OCI-LY1 (cell line): ENCODE data around the gene NOTUM.

Source experiments
- H2AFZ ChIP-seq: fragments of 200-600 bp; sonication (generic), shearing (Covaris generic); 2 replicates; pipeline ENCODE4 v1.6.0; 2014; ENCODE audit warnings: antibody characterized with exemption, mild to moderate bottlenecking, low read length
- H3F3A ChIP-seq: fragments of 200-600 bp; sonication (generic), shearing (Covaris generic); 2 replicates; pipeline ENCODE4 v1.6.0; 2014; ENCODE audit warnings: mild to moderate bottlenecking, antibody characterized with exemption, low read length, moderate library complexity; ENCODE audit not compliant: insufficient read depth
- H3K27ac ChIP-seq: fragments of 200-600 bp; sonication (generic); 2 replicates; pipeline ENCODE4 v1.5.1; 2014; ENCODE audit warnings: low read length, mixed run types, mild to moderate bottlenecking, low read depth; ENCODE audit not compliant: poor library complexity, severe bottlenecking
- H3K27me3 ChIP-seq: fragments of 200-600 bp; sonication (generic); 2 replicates; pipeline ENCODE4 v1.6.0; 2014; ENCODE audit warnings: antibody characterized with exemption, mild to moderate bottlenecking, low read length, moderate library complexity; ENCODE audit not compliant: insufficient read depth
- H3K36me3 ChIP-seq: fragments of 200-600 bp; sonication (generic); 2 replicates; pipeline ENCODE4 v1.6.1; 2014; ENCODE audit warnings: mild to moderate bottlenecking, antibody characterized with exemption, low read length, moderate library complexity, mixed read lengths; ENCODE audit not compliant: insufficient read depth
- H3K4me1 ChIP-seq: fragments of 200-600 bp; sonication (generic); 2 replicates; pipeline ENCODE4 v1.5.1; 2014; ENCODE audit warnings: mild to moderate bottlenecking, low read length, moderate library complexity; ENCODE audit not compliant: insufficient read depth, severe bottlenecking
- H3K4me2 ChIP-seq: fragments of 200-600 bp; sonication (generic), shearing (Covaris generic); 2 replicates; pipeline ENCODE4 v1.6.1; 2014; ENCODE audit warnings: low read length
- H3K4me3 ChIP-seq: fragments of 200-600 bp; sonication (generic); 2 replicates; pipeline ENCODE4 v1.5.1; 2014; ENCODE audit warnings: low read length, low read depth, mild to moderate bottlenecking, mixed read lengths; ENCODE audit not compliant: poor library complexity, severe bottlenecking
- H3K79me2 ChIP-seq: fragments of 200-600 bp; shearing (Covaris generic); 2 replicates; pipeline ENCODE4 v1.6.1; 2016; ENCODE audit warnings: mixed run types, low read length, mixed read lengths; ENCODE audit not compliant: insufficient read depth
- H3K9ac ChIP-seq: fragments of 200-600 bp; sonication (generic), shearing (Covaris generic); 2 replicates; pipeline ENCODE4 v1.6.1; 2014; ENCODE audit warnings: mild to moderate bottlenecking, low read length, mixed read lengths
- H3K9me2 ChIP-seq: fragments of 200-600 bp; sonication (generic), shearing (Covaris generic); 2 replicates; pipeline ENCODE4 v1.6.1; 2014; ENCODE audit warnings: low read depth, mild to moderate bottlenecking, low read length, mixed read lengths
- H3K9me3 ChIP-seq: fragments of 200-600 bp; shearing (Covaris generic); 2 replicates; pipeline ENCODE4 v1.6.1; 2014; ENCODE audit warnings: low read length, mixed read lengths
- H4K20me1 ChIP-seq: fragments of 200-600 bp; sonication (generic), shearing (Covaris generic); 2 replicates; pipeline ENCODE4 v1.6.0; 2016; ENCODE audit warnings: mild to moderate bottlenecking, low read length; ENCODE audit not compliant: insufficient read depth
- CTCF ChIP-seq: fragments of 200-600 bp; sonication (generic), shearing (Covaris generic); IDR thresholded peaks from 2 replicates; pipeline ENCODE4 v1.5.1; 2017; ENCODE audit warnings: mild to moderate bottlenecking, antibody characterized with exemption, low read length, moderate library complexity, mixed read lengths
- EZH2 ChIP-seq: fragments of 200-600 bp; sonication (generic), shearing (Covaris generic); IDR thresholded peaks from 2 replicates; pipeline ENCODE4 v1.8.0; 2017; ENCODE audit warnings: borderline replicate concordance, mixed run types, mild to moderate bottlenecking, antibody characterized with exemption, low read length, moderate library complexity, mixed read lengths

NOTUM gene

GRCh38 chr17:81934098-81934757 is 26.8 kb downstream of the NOTUM start:
- H2AFZ ChIP-seq: no peak overlapping the region
- no peak overlapping the region for H3K9ac ChIP-seq
- peaks cover 3% of the 10 kb centered on the region; the same call in 1 of the 2 replicates for H3K27me3 ChIP-seq
- no peaks in the 10 kb centered on the region for H4K20me1 ChIP-seq
- H3K4me1 ChIP-seq: peaks cover 12% of the 10 kb centered on the region
- TF ChIP-seq EZH2 (no peak), CTCF (no peak)
- no peaks in the 10 kb centered on the region for H3K9me2 ChIP-seq
- no peaks in the 10 kb centered on the region for H3K36me3 ChIP-seq
- no peaks in the 10 kb centered on the region for H3K79me2 ChIP-seq
- no peak overlapping the region for H3K27ac ChIP-seq
- no peaks in the 10 kb centered on the region for H3F3A ChIP-seq
- no peak overlapping the region for H3K4me2 ChIP-seq
- no peak overlapping the region for H3K4me3 ChIP-seq
- no peaks in the 10 kb centered on the region for H3K9me3 ChIP-seq

DNA sequence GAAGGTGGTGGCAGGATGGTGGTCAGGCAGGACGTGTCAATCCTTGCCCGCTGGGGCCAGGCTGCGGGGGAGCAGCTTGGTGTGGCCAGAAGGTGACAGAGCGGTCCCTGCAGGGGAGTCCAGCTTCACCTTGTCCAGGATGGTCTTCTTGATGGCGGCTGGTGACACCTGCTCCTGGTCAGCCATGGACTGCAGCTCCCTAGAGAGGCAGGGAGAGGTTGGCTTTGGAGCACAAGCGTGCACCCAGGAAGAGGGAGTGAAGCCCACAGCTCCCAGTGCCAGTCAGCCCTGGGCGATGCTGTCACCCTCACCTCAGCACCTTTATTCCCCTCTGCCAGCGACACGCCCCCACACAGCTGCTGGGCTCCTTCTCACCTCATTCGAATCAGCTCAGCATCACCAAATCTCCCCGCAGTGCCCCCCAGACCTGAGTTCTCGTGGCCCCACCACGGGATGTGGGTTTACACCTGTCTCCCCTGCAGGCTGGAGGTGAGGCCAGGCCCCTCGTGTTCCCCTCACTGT is 27.7 kb downstream of the NOTUM start:
- Histone ChIP-seq H3K4me3 (no peak overlapping the region), H3K79me2 (no peaks in the 10 kb centered on the region), H3K4me1 (peaks cover 14% of the 10 kb centered on the region), H3K9me3 (no peaks in the 10 kb centered on the region), H3K36me3 (no peaks in the 10 kb centered on the region), H3K4me2 (no peak overlapping the region), H3K9ac (no peak overlapping the region), H4K20me1 (no peaks in the 10 kb centered on the region), H3K27ac (no peak overlapping the region), H3K27me3 (peaks cover 3% of the 10 kb centered on the region; the same call in 1 of the 2 replicates), H2AFZ (no peak overlapping the region), H3F3A (no peaks in the 10 kb centered on the region), H3K9me2 (no peaks in the 10 kb centered on the region)
- TF ChIP-seq CTCF: no peak
- TF ChIP-seq EZH2: no peak

GRCh38 chr17:81932333-81932983 is 28.5 kb downstream of the NOTUM start:
- Histone ChIP-seq H3K4me1 (peaks cover 15% of the 10 kb centered on the region), H2AFZ (no peak overlapping the region), H3K9me3 (no peaks in the 10 kb centered on the region), H3K27ac (no peak overlapping the region), H4K20me1 (no peaks in the 10 kb centered on the region), H3K27me3 (peaks cover 3% of the 10 kb centered on the region; the same call in 1 of the 2 replicates), H3K36me3 (no peaks in the 10 kb centered on the region), H3K9ac (no peak overlapping the region), H3K9me2 (no peaks in the 10 kb centered on the region), H3F3A (no peaks in the 10 kb centered on the region), H3K79me2 (no peaks in the 10 kb centered on the region), H3K4me3 (no peak overlapping the region), H3K4me2 (no peak overlapping the region)
- TF ChIP-seq EZH2 (no peak), CTCF (no peak)
